Motor neuron (in vitro differentiated cells): Measurements from ENCODE around the gene PLIN5. TPM values are rescaled to one million over a fixed set of nuclear protein-coding genes. Genes with fewer than 3 reads are reported as not detected.

Experiments used
- ATAC-seq, 8 experiments: fragments of 200-7000 bp; cut with Tn5 transposase; replicated peaks in 6 of 8; 2 replicates each; pipeline ENCODE4 v1.8.0; 2021; ENCODE audit warnings: mild to moderate bottlenecking in 8 of 8, moderate library complexity in 8 of 8
- H3K27ac ChIP-seq, 2 donors: fragments of 250-450 bp; sonication (Bioruptor Pico); 2 replicates each; pipeline ENCODE4 v1.9.0; 2021; ENCODE audit warnings: antibody characterized with exemption in 2 of 2, mild to moderate bottlenecking in 2 of 2, moderate library complexity in 1 of 2
- H3K4me1 ChIP-seq, 2 donors: fragments of 250-450 bp; sonication (Bioruptor Pico); replicated peaks in 1 of 2; 2 replicates each; pipeline ENCODE4 v1.6.1; 2021; ENCODE audit warnings: antibody characterized with exemption in 2 of 2, mild to moderate bottlenecking in 2 of 2, moderate library complexity in 1 of 2
- H3K4me3 ChIP-seq, 5 donors: fragments of 250-450 bp; sonication (Bioruptor Pico); 2 replicates each; pipeline ENCODE4 v1.9.0; 2021; ENCODE audit warnings: antibody characterized with exemption in 5 of 5, mild to moderate bottlenecking in 5 of 5, moderate library complexity in 4 of 5
- WGBS, 10 experiments: fragments of 450-650 bp; shearing (Covaris generic); methylation state at CpG; one replicate each; pipeline ENCODE4 v1.0.0; 2022; 5-methylcytosine and 5-hydroxymethylcytosine counted together
- in situ Hi-C, 9 experiments: fragments of 400-800 bp; cut with MboI; loops; one replicate each; pipeline ENCODE4 v1.15.0; 2021; ENCODE audit warnings: low sequenced_read_pairs in 9 of 9, low pct_unique_long_range_greater_than_20kb in 2 of 9; ENCODE audit not compliant: unreplicated experiment in 9 of 9
- total RNA-seq, 8 experiments: library from RNA; unstranded; fragments of 300-600 nt; gene quantifications; 2 replicates each; pipeline versions ENCODE4 v1.2.3 to v1.2.4, GENCODE V29; 2022

The PLIN5 gene
- total RNA-seq, result 1 to 10 TPM in 3 of 8 experiments, under 1 TPM in 5; 0.36 to 2.6 (median 0.64) TPM

GRCh38 chr19:4534836-4535658 lies at the start of gene PLIN5:
PLIN5 (minus strand) TSS chr19:4535224; CDS start chr19:4534074, 1,150 bp downstream.
- no peak within 1 kb of the TSS for H3K27ac ChIP-seq
- in situ Hi-C loops, result no loop called here
- H3K4me1 ChIP-seq, result peaks cover 0 to 2% of the 10 kb centered on the region in 2 donors
- WGBS, 10 experiments, result 8 to 100% (median 12%) methylated on average over 1 to 21 of the region's 49 CpGs; no CpG with 5 or more reads in 1 of the 10 experiments
- peak; percentile 74 to 95 (median 92) for ATAC-seq
- H3K4me3 ChIP-seq, result peak within 1 kb of the TSS; percentile 2 to 17 (median 10)

- in situ Hi-C loops, result no loop called here
- peaks cover 5 to 18% of the 10 kb centered on the region in 2 donors for H3K4me1 ChIP-seq
- H3K27ac ChIP-seq, result peak overlapping the region; percentile 25 to 65
- ATAC-seq, result peak; percentile 15 to 70 (median 32)
- H3K4me3 ChIP-seq, result peak overlapping the region; percentile 39 to 62 (median 58)
- WGBS, 10 experiments, result 2 to 5% methylated on average over 8 to 21 of the region's 49 CpGs; no CpG with 5 or more reads in 8 of the 10 experiments
These were observed 49.1 kb upstream of the PLIN5 start for GRCh38 chr19:4583961-4584669.

- in situ Hi-C loops, result no loop called here
- Histone ChIP-seq H3K27ac (no peak overlapping the region), H3K4me3 (no peak overlapping the region), H3K4me1 (peaks cover 5 to 18% of the 10 kb centered on the region in 2 donors)
- no peak for ATAC-seq
- 50 to 80% (median 66%) methylated on average over 1 to 3 of the region's 16 CpGs; no CpG with 5 or more reads in 7 of the 10 experiments for WGBS, 10 experiments
These were observed 48.2 kb upstream of the PLIN5 start for GRCh38 chr19:4582980-4583842.

DNA sequence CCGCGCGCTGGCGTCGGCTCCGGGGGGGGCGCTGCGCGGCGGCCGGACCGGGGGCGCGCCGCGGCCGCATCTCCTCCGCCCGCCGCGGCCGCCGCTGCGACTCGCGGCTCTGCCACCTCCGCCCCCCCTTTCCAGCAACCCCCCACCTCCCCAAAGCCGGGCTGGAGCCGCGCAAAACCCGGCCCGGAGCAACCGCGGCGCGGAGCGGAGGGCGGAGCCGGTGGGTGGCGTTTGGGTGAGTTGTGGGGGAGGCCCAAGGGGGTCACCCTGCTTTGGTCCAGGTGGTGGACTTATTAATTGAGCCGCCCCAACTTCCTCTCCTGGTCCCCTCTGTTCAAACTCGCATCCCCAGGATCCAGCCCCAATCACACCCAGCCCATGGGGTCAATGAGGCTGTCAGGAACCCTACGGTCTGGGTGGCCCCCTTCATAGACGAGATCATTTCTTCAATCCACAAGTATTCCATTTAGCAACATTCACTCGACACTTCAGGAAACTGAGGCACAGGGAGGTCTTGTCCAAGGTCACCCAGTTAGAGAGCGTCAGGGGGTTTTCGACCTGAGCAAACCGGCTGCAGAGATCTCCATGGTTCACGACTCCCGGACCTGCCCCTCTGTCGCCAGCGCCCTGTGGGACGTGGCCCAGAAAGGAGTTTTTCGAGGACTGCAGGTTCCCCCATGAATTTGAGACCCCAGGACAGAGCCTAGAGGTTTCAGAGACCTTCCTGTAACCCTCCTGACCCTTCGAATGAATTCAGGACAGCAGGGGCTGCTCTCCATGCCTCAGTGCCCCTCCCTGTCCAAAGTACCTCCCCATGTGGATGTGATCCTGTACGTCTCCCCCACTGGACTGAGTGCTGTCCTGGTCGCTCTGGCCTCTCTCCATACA lies 46.9 kb upstream of the PLIN5 start:
- Histone ChIP-seq H3K4me1 (peaks cover 10 to 21% of the 10 kb centered on the region in 2 donors), H3K27ac (peak overlapping the region; percentile 55 to 75), H3K4me3 (peak overlapping the region; percentile 55 to 95 (median 82))
- 0 to 77% (median 38%) methylated on average over 1 to 11 of the region's 57 CpGs; no CpG with 5 or more reads in 4 of the 10 experiments for WGBS, 10 experiments
- in situ Hi-C loops, result no loop called here
- peak in 6 of 8 experiments; percentile 13 to 67 (median 54) for ATAC-seq

GRCh38 chr19:4580961-4581665 lies 46.1 kb upstream of the PLIN5 start:
- peaks cover 13 to 22% of the 10 kb centered on the region in 2 donors for H3K4me1 ChIP-seq
- H3K4me3 ChIP-seq, result peak overlapping the region; percentile 55 to 95 (median 82)
- in situ Hi-C loops, result no loop called here
- H3K27ac ChIP-seq, result peak overlapping the region; percentile 55 to 75
- WGBS, 10 experiments, result no CpG with 5 or more reads among the region's 62 CpGs
- ATAC-seq, result peak in 6 of 8 experiments; percentile 13 to 68 (median 64)

GRCh38 chr19:4580021-4580901 lies 45.2 kb upstream of the PLIN5 start:
- 0 to 30% (median 4%) methylated on average over 2 to 4 of the region's 50 CpGs; no CpG with 5 or more reads in 7 of the 10 experiments for WGBS, 10 experiments
- Histone ChIP-seq H3K27ac (peak overlapping the region; percentile 71), H3K4me3 (peak overlapping the region; percentile 55 to 95 (median 82)), H3K4me1 (peaks cover 19 to 29% of the 10 kb centered on the region in 2 donors)
- ATAC-seq, result peak in 5 of 8 experiments; percentile 5 to 20 (median 11)
- in situ Hi-C loops, result no loop called here

DNA sequence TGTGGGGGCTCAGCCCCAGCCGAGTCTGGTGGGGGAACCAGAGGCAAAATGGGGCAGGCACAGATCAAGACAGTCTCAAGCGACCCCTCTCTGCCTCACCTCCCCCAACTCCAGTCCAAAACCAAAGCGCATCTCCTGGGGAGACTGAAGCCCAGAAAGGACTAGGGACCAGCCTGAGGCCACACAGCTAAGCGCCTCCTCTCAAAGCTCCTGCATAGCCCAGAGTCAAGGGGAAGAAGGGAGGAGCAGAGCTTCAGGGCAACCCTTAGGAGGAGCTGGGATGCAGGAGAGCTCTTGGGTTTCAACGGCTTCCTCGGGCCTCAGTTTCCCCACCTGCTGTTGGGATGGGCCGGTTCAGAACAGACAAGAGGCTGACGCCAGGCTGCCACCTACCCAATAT lies 44.4 kb upstream of the PLIN5 start:
- H3K4me1 ChIP-seq, result peaks cover 22 to 34% of the 10 kb centered on the region in 2 donors
- 88 to 100% methylated on average over 1 to 5 of the region's 8 CpGs; no CpG with 5 or more reads in 8 of the 10 experiments for WGBS, 10 experiments
- in situ Hi-C loops, result loop anchor here in 3 of 9 experiments (10.0 kb wide), 1 partner anchor 55 kb away; the partner anchor contains the start of gene TNFAIP8L1 (in 3 of the 3)
- H3K27ac ChIP-seq, result no peak overlapping the region
- no peak for ATAC-seq
- H3K4me3 ChIP-seq, result no peak overlapping the region

GRCh38 chr19:4578552-4579248 lies 43.7 kb upstream of the PLIN5 start:
- H3K4me1 ChIP-seq, result peaks cover 22 to 31% of the 10 kb centered on the region in 2 donors
- in situ Hi-C loops, result loop anchor here in 3 of 9 experiments (10.0 kb wide), 1 partner anchor 56 kb away; the partner anchor contains the start of gene TNFAIP8L1 (in 3 of the 3)
- H3K4me3 ChIP-seq, result no peak overlapping the region
- WGBS, 10 experiments, result 35 to 90% (median 70%) methylated on average over 1 to 5 of the region's 11 CpGs; no CpG with 5 or more reads in 3 of the 10 experiments
- no peak for ATAC-seq
- no peak overlapping the region for H3K27ac ChIP-seq

DNA sequence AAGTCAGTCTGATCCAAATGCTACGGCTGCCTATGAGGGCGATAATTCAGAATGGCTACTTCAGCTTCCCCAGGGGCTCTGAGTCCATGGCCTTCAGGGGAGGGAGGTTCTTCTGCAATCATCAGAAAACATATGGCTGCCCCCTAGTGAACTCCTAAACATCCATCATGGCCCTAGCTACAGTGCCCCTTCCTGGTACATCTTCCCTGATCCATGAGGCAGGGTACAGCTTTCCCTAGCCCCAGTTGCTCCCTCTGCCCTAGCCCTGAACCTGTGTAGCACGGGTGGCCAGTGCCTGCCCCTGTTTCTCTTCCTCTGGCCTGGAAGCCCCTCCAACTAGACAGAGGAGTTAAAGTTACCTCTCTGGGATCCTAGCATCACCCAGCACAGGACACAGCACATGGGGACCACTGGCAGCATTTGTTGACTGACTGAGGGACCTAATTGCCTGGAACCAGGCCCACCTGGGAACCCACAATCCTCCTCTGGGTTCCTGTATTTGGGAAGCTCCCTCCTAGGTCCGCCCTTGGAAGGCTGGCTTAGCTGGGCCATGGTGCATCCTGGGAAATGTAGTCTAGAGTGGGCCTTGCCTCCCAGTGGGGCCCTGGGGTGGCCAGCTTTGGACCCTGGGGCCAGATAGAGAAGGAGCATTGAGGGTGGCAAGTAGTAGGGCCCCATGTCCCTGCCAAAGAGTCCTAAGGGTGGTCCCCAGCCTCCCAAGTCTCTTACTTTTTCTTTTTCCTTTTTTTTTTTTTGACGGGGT lies 42.2 kb upstream of the PLIN5 start:
- H3K4me3 ChIP-seq, result no peak overlapping the region
- 17 to 100% (median 65%) methylated on average over 1 to 2 of the region's 5 CpGs; no CpG with 5 or more reads in 5 of the 10 experiments for WGBS, 10 experiments
- ATAC-seq, result peak in 2 of 8 experiments; percentile 12 to 13
- in situ Hi-C loops, result loop anchor here in 3 of 9 experiments (10.0 kb wide), 1 partner anchor 58 kb away; the partner anchor contains the start of gene TNFAIP8L1 (in 3 of the 3)
- H3K27ac ChIP-seq, result peak overlapping the region; percentile 31 to 75
- peaks cover 22 to 30% of the 10 kb centered on the region in 2 donors for H3K4me1 ChIP-seq
